ENCODE data around the gene CHD1L. TPM values are rescaled to one million over a fixed set of nuclear protein-coding genes. Genes with fewer than 3 reads are reported as not detected.

CHD1L gene
- total RNA-seq, 3 donors from 2014 or later = 33.8 to 40.0 (median 34.5) TPM

DNA sequence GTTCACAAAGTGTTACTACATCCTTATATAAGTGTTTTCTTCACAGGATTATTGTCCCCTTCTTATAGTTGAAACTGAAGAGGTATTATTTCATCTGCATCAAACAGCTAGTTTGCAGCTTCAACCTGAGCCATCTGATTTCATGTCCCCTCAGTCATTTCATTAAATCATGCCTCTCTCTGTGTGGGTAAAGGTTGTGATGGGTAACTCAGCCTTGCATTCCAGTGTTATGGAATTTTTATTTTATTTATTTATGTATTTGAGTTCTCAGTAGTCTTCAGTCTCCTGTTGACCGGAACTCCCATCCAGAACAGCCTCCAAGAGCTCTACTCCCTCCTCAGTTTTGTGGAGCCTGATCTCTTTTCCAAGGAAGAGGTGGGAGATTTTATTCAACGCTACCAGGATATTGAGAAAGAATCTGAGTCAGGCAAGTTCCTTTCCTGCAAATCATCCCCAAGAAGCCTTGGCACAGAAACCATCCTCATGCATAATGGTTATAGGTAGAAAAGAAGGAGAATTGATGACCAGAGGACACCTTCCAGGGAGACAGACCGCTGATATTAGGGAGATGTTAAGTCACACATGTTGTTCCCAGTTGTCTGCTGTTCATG, 21.8 kb downstream of the CHD1L start:
- no peaks in the 10 kb centered on the region for H3K36me3 ChIP-seq (ENCODE audit: low read depth)
- TF ChIP-seq, protein P1, sequence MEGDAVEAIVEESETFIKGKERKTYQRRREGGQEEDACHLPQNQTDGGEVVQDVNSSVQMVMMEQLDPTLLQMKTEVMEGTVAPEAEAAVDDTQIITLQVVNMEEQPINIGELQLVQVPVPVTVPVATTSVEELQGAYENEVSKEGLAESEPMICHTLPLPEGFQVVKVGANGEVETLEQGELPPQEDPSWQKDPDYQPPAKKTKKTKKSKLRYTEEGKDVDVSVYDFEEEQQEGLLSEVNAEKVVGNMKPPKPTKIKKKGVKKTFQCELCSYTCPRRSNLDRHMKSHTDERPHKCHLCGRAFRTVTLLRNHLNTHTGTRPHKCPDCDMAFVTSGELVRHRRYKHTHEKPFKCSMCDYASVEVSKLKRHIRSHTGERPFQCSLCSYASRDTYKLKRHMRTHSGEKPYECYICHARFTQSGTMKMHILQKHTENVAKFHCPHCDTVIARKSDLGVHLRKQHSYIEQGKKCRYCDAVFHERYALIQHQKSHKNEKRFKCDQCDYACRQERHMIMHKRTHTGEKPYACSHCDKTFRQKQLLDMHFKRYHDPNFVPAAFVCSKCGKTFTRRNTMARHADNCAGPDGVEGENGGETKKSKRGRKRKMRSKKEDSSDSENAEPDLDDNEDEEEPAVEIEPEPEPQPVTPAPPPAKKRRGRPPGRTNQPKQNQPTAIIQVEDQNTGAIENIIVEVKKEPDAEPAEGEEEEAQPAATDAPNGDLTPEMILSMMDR (IDR thresholded peaks at IDR 0.05) = no peak
- H3K4me1 ChIP-seq (ENCODE audit: low read depth) = no peaks in the 10 kb centered on the region
- no peaks in the 10 kb centered on the region for H3K9me3 ChIP-seq
- intact Hi-C loops (cut with DNase I, micrococcal nuclease) = no loop called here
- ATAC-seq (no peak), DNase-seq (no peak)
- no peak overlapping the region for H3K4me3 ChIP-seq

DNA sequence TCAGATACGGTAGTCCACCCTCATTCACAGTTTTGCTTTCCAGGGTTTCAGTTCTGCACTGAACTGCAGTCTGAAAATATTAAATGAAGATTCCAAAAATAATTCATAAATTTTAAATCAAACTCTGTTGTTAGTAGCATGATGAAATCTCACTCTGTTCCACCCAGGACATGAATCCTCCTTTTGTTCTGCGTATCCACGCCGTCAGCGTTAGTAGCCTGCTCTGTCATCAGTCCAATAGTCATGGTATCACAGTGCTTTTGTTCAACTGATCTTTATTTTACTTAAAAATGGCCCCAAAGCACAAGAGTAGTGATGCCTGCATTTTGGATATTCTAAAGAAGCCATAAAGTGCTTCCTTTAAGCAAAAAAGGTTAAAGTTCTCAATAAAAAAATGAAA, 23.9 kb downstream of the CHD1L start:
- Histone ChIP-seq H3K4me1 (ENCODE audit: low read depth) (no peaks in the 10 kb centered on the region), H3K4me3 (no peak overlapping the region), H3K9me3 (no peaks in the 10 kb centered on the region), H3K36me3 (ENCODE audit: low read depth) (no peaks in the 10 kb centered on the region)
- intact Hi-C loops (cut with DNase I, micrococcal nuclease) = no loop called here
- ATAC-seq (no peak), DNase-seq (no peak)
- TF ChIP-seq, protein P1 (IDR thresholded peaks at IDR 0.05) = no peak

DNA sequence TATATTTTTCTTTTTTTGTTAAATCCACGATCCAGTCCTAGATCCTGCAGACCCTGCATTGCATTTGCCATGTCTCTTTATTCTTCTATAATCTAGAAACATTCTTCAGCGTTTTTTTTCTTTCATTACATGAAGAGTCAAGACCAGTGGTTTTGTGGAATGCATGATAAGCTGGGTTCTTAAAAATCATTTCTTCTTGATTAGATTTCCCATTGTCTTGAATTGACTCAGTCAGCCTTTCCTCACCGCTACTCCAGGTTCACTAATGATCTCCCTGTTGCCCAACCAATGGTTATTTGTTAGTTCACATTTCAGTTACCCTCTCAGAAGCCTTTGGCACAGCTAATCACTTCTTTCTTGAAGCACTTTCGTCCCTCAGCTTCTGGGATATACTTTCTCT, 25.2 kb downstream of the CHD1L start:
- TF ChIP-seq, protein P1 (IDR thresholded peaks at IDR 0.05) = no peak
- H3K36me3 ChIP-seq (ENCODE audit: low read depth) = no peaks in the 10 kb centered on the region
- DNase-seq = no peak
- intact Hi-C loops (cut with DNase I, micrococcal nuclease) = no loop called here
- no peaks in the 10 kb centered on the region for H3K4me1 ChIP-seq (ENCODE audit: low read depth)
- H3K9me3 ChIP-seq = no peaks in the 10 kb centered on the region
- ATAC-seq = no peak
- no peak overlapping the region for H3K4me3 ChIP-seq

DNA sequence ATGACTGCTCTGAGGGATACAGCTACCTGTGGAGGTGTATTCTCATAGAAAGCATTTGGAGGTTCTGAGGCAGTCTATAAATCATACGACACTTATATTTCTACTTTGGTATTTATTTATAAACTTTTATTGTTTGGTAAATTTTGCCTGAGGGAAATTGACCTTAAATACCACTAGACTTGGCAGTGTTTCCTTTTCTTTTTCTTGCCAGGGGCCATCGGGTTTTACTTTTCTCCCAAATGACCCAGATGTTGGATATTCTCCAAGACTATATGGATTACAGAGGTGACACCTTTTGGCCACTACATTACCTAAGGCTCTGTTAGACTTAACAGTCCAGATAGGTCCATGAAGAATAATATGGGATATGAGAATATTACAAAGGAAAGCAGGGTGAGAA, 28.2 kb downstream of the CHD1L start:
- no peaks in the 10 kb centered on the region for H3K9me3 ChIP-seq
- TF ChIP-seq, protein P1 (IDR thresholded peaks at IDR 0.05) = no peak
- H3K4me1 ChIP-seq (ENCODE audit: low read depth) = no peaks in the 10 kb centered on the region
- H3K4me3 ChIP-seq = no peak overlapping the region
- DNase-seq = no peak
- no peaks in the 10 kb centered on the region for H3K36me3 ChIP-seq (ENCODE audit: low read depth)
- no peak for ATAC-seq
- intact Hi-C loops (cut with DNase I, micrococcal nuclease) = loop anchor here in 1 of 2 donors (10.0 kb wide), 1 partner anchor 124 kb away; no protein-coding TSS in a partner anchor

DNA sequence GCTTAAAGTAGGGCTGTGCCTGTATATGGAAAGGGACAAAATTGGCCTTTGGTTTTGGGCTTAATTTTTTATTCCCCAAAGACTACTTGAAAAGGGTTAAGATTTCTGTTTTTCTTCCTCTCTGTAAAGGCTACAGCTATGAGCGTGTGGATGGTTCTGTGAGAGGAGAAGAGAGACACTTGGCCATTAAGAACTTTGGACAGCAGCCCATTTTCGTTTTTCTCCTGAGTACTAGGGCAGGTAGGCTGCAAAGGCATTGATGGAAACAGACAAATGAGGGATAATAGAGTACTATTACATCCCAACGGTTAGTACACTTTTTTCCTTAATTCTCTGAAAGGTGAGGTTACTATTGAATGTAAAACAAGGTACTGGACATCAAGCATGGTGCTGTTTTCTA, 29.6 kb downstream of the CHD1L start:
- ATAC-seq (no peak), DNase-seq (no peak)
- Histone ChIP-seq H3K4me1 (ENCODE audit: low read depth) (no peaks in the 10 kb centered on the region), H3K9me3 (no peaks in the 10 kb centered on the region), H3K36me3 (ENCODE audit: low read depth) (no peaks in the 10 kb centered on the region), H3K4me3 (no peak overlapping the region)
- intact Hi-C loops (cut with DNase I, micrococcal nuclease) = loop anchor here in 1 of 2 donors (10.0 kb wide), 1 partner anchor 123 kb away; no protein-coding TSS in a partner anchor
- TF ChIP-seq, protein P1 (IDR thresholded peaks at IDR 0.05) = no peak
